Mononuclear cell (primary cell): ENCODE measurements around the gene ZDHHC22. TPM values are rescaled to one million over a fixed set of nuclear protein-coding genes. Genes with fewer than 3 reads are reported as not detected.

Experiments
- H3K27me3 ChIP-seq: 2 replicates; pipeline ENCODE4 v1.6.0; 2011; ENCODE audit warnings: low read length, control low read depth; ENCODE audit not compliant: insufficient read depth
- H3K4me1 ChIP-seq: 2 replicates; pipeline ENCODE4 v1.5.1; 2011; ENCODE audit warnings: mild to moderate bottlenecking, low read length, control low read depth; ENCODE audit not compliant: insufficient read depth
- H3K4me3 ChIP-seq: 2 replicates; pipeline ENCODE4 v1.5.1; 2011; ENCODE audit warnings: mild to moderate bottlenecking, low read length, moderate library complexity
- H3K9me3 ChIP-seq: 2 replicates; pipeline ENCODE4 v1.5.1; 2011; ENCODE audit warnings: low read depth, mild to moderate bottlenecking, control low read depth, low read length
- total RNA-seq: library from RNA; depleted of rRNA; stranded (reverse); fragments of >200 nt; gene quantifications from one replicate; pipeline ENCODE4 v1.2.3, GENCODE V29; 2012

Gene ZDHHC22
- total RNA-seq, 1 donor, result not detected

DNA sequence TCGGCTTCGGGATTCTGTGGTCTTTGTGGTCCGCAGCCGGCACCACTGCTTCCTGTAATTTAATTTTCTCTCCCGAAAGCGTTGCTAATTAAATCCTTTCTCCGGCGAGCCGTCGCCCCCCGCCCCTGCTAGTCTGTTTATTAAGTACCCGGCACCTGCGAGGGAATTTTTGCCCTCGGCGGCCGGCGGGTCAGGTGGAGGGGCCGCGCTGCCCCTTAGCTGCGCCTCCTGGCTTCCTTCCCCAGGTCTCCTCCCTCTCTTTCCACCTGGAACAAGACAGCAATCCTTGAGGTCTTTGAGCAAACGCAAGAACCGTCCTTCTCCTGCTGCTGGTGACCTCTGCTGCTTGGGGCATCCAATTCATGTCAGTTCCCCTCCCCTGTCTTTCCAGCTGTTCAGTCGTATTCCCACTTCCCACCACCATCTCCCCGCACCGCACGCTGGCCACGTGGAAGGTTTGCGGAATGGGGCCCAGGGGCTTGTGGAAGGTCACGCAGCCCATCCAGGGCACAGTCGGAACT, 16.2 kb downstream of the ZDHHC22 start:
- H3K4me1 ChIP-seq, result peaks cover 50% of the 10 kb centered on the region
- H3K9me3 ChIP-seq, result no peaks in the 10 kb centered on the region
- peaks cover 28% of the 10 kb centered on the region for H3K27me3 ChIP-seq
- no peak overlapping the region for H3K4me3 ChIP-seq

DNA sequence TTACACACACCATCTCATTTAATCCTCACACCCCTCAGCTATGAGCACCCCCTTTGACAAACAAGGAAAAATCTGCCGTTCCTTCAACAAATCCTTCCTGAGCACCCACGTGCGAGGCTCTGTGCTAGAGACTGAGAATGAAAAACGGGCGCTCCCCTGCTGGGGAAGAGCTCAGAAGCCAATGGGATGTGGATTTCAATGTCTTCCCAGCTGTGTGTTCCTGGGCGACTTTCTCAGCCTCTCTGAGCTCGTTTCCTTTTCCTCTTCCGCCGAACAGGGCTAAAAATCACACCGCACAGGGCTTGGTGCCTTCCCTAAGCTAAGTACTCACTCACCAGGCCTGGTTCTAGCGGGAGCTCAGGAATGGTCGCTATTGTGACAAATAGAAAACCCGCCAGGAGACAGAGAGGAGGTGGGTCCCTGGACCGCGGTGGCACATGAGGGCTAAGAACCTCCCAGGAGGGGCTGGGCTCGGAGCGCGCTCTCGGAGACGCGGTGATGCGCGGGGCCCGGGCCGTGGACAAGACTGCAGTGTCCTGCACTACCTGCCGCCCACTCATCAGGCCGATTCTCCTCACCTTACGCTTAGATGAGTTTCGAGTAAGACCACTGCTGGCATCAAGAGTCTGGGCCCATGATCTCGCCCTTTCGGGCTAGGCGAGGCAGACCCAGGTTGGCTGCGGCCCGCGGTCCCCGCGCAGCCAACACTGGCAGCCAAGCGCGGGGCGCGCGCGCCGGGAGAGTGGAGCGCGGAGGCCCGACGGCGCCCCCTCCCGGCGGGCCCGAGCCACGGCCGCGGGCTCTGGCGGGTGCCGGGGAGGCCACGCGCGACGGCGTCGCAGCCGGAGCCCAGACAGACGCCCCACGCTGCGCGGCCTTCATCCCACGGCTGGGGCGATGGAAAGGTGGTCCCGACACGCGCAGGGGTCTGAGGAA, 17.0 kb downstream of the ZDHHC22 start:
- Histone ChIP-seq H3K4me1 (peaks cover 57% of the 10 kb centered on the region), H3K4me3 (peak overlapping the region; percentile 24), H3K9me3 (no peaks in the 10 kb centered on the region), H3K27me3 (peaks cover 28% of the 10 kb centered on the region)

DNA sequence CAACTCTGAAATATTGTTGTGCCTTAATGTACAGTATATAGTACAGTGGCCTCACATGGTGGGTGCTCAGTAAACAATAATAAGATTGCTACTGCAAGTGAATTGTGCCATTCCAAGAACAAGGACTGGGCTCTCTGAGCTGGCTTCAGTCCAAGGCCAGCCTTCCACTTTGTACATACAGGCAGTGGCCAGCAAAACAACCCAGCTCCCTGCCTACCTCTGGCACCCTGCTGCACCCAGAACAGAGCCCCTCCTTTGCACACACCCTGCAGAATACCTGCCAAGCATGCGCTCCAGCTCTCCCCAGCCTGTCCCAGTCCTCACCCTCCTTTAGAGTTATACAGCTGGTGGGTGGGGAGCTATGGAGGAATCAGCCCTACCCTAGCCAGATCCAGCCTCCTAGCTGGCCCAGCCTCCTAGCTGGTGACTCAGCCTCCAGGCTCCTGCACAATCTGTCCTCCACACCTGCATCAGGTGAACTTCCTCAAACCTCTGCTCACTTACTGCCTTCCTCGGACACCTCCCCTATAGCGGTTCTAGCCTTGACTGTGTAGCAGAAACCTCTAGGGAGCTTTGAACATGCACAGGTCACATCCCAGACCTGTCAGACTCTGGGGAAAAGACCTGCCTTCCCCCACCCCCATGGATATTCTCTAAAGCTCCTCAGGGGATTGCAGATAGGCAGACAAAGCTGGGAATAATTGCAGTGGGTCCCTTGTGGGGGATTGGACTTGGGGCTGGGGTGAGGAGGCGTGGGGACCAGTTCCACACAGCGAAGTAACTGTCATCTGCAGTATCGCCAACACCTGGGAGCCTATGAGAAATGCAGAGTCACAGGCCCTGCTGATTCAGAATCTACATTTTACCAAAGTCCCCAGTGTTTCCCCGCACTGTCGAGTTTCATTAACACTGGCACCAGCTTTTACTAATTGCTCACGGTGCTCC, 17.9 kb downstream of the ZDHHC22 start:
- Histone ChIP-seq H3K27me3 (peaks cover 28% of the 10 kb centered on the region), H3K9me3 (no peaks in the 10 kb centered on the region), H3K4me3 (no peak overlapping the region), H3K4me1 (peaks cover 61% of the 10 kb centered on the region)

DNA sequence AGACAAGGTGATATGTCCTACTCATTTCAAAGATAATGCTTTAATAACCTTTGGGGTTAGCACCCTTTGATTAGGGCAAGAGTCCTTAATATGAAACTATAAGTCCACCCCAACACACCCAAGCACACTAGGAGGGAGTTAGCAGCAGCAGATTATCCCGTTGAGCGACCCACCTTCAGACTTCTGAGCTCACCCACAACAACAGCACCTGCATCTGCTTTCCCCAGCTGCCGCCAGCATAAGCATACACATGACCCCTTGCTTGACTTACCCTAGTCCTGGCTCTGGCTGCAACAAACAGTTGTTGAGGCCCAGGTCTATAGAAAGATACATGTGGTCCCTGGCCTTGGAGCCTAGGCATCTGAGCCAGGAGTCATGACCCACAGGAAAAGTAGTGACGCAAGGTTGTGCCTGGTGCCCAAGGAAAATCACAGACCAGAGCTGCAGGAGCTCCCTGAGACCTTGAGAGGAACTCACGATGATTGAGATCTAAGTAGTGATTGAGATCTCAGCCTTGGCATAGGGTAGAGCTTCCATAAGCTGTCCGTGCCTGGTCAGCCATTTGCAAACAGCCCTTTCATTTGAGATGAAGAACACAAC, 19.0 kb downstream of the ZDHHC22 start:
- H3K4me1 ChIP-seq, result peaks cover 61% of the 10 kb centered on the region
- peaks cover 28% of the 10 kb centered on the region for H3K27me3 ChIP-seq

DNA sequence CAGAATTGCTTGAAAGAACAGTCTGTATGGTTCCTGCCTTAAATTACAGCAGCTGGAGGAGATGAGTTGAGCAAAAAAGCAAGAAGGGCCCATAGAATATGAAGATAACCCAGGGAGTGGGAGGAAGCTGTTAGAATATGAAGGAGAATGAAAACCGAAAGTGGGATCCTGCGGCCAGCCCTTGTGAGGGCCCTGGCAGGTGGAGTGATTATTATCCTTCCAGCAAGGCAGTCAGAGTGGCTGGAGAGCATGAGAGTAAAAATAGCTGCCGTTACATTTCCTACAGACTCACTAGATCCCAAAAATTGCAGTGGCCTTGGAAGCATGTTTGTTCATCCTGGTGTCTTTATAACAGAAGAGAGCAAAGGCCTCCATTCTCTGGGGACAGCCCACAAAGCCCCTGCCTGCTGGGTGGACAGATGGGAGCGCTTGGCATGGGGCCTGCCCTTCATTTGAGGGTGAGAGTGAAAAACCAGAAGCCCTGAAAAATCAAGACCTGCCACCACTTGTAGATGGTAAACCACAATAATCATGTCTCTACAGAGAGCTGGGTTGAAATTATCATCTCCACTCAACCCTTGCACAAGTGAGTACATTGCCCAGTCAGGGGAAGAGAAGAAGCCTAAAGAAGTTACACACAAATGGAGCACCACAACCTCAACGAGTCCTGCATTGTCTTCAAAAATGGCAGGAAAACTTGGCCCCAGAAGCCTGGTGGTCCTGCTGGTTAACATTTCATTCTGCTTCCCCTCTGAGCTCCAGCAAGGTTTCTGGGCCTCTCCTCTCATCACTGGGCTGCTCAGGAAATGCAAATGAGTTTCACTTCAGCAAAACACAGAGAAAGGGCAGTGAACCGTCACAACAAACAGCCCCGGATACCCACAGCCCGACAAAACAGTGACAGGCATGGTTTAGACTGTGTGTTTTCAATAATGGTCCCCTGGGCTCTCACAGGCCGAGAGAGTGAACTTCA, 20.5 kb downstream of the ZDHHC22 start:
- no peaks in the 10 kb centered on the region for H3K9me3 ChIP-seq
- H3K4me3 ChIP-seq, result no peak overlapping the region
- peaks cover 22% of the 10 kb centered on the region for H3K27me3 ChIP-seq
- peaks cover 61% of the 10 kb centered on the region for H3K4me1 ChIP-seq

More for the DNA sequence above, 19.0 kb downstream of the ZDHHC22 start:
- no peak overlapping the region for H3K4me3 ChIP-seq
- H3K9me3 ChIP-seq, result no peaks in the 10 kb centered on the region

DNA sequence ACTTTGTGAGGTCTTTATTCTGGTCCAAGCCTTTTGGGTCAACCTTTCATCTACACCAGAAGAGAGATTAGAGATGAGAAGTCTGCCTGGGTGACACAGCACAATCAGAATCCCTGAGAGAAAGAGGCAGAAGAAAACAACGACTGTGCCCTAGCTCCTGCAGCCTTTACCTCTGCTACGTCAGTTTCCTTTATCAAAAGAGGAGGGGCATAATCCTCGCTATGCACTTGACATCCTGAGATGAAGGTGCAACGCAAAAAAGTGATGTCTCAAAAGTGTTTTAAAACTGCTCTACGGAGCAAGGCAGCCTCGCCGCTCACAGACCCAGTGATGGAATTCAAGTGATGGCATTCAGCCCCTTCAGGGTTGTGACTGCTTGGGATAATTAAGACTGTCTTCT, 21.7 kb downstream of the ZDHHC22 start:
- H3K4me3 ChIP-seq, result no peak overlapping the region
- peaks cover 55% of the 10 kb centered on the region for H3K4me1 ChIP-seq
- no peaks in the 10 kb centered on the region for H3K9me3 ChIP-seq
- H3K27me3 ChIP-seq, result peaks cover 12% of the 10 kb centered on the region

DNA sequence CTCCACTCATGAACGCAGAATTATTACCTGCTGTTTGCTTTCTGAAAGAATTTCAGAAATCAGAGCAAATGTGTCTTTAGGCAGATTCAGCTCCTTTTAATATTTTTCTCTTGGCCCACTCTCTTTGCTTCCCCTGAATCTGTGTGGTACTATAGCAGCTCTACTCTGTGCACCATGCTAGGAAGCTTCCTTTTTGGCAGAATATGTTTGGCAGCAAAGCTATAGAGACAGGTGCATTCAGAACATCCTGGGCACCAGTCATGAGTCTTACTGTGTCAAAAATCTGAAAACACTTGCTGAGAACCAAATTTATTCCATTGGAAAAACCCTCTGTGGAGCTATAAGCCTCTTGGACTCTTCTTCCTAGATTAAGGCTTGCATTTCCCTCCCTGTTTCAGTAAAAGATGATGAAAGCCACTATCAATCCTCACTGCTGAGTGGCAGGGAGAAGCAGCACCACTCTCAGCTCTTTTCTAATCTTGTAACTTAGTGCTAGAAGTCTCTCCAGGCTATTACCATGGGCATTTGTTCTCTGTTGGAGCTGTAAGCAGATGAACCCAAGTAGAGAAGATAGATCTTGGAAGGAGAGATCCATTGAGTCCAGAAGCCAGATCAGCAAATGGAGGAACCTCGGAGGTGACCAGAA, 25.3 kb downstream of the ZDHHC22 start:
- Histone ChIP-seq H3K4me1 (peaks cover 21% of the 10 kb centered on the region), H3K4me3 (no peak overlapping the region), H3K27me3 (no peaks in the 10 kb centered on the region), H3K9me3 (no peaks in the 10 kb centered on the region)

DNA sequence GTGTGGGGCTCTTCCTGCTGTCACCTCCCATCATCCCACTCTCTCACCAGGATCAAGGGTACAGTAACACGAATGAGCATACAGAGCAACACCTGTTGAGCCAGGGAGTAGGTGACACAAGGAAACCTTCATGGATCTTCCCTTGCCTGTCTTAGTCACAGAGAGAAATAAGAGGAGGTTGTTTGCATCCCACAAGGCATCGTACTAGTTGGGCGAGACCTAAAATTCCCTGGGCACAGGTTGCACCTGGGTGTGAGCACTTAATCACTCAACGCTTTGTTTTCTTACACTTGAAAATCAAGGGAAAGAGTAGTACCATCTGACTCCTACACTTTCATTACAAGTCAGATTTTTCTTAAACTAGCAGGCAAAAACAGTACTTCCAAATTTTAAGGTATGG, 27.0 kb downstream of the ZDHHC22 start:
- Histone ChIP-seq H3K9me3 (no peaks in the 10 kb centered on the region), H3K4me1 (peaks cover 4% of the 10 kb centered on the region), H3K4me3 (no peak overlapping the region), H3K27me3 (no peaks in the 10 kb centered on the region)

DNA sequence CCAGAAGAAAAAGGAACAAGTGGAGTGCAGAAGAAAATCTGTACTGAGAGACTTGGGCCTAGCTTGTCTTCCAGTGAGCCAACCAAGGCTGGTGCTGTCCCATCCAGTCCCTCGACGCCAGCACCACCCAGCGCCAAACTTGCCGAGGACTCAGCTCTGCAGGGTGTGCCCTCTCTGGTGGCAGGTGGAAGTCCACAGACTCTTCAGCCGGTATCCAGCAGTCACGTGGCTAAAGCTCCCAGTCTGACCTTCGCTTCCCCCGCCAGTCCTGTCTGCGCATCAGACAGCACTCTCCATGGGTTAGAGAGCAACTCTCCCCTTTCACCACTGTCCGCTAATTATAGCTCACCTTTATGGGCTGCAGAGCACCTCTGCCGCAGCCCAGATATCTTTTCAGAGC, 27.9 kb downstream of the ZDHHC22 start:
- H3K9me3 ChIP-seq, result no peaks in the 10 kb centered on the region
- no peak overlapping the region for H3K4me3 ChIP-seq
- H3K4me1 ChIP-seq, result no peaks in the 10 kb centered on the region
- no peaks in the 10 kb centered on the region for H3K27me3 ChIP-seq

DNA sequence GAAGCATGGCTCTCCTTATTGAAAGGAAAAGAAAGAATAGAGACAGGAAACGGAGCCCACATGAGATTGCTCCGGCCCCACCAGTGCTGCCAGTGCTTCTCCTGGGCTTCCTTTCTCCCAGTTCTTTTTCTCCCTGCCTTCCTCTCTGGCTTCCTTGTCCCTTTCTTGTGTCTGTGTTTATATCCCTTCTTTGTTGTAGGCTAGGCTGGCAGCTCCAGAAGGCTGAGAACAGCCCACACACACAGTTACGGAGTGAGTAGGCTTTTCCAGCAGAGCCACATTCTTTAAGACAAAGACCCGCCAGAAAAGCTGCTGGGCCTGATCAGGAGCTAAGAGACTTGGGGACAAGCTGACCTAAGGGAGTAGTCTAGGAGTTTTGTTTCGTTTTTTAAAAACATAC, 30.6 kb downstream of the ZDHHC22 start:
- Histone ChIP-seq H3K4me1 (no peaks in the 10 kb centered on the region), H3K27me3 (no peaks in the 10 kb centered on the region), H3K9me3 (no peaks in the 10 kb centered on the region), H3K4me3 (no peak overlapping the region)

DNA sequence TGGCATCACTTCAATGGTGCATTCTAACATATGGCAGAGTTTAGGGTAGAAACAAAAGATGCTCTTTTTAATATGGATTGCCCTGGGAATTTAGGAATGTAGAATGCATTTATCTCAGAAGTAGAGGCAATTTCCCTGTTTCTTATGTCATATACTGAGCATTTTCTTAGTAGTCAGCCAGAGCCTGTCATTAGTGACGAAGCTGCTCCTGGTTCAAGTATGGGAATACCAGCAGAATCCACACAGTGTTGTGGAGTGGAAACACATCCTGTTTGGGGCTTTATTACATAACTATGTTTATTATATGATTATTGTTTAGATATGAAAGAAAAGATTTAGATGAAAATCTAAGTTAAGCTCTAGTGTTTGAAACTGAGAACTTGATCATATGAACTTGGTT, 31.3 kb downstream of the ZDHHC22 start:
- no peaks in the 10 kb centered on the region for H3K4me1 ChIP-seq
- H3K27me3 ChIP-seq, result no peaks in the 10 kb centered on the region
- no peak overlapping the region for H3K4me3 ChIP-seq
- no peaks in the 10 kb centered on the region for H3K9me3 ChIP-seq

DNA sequence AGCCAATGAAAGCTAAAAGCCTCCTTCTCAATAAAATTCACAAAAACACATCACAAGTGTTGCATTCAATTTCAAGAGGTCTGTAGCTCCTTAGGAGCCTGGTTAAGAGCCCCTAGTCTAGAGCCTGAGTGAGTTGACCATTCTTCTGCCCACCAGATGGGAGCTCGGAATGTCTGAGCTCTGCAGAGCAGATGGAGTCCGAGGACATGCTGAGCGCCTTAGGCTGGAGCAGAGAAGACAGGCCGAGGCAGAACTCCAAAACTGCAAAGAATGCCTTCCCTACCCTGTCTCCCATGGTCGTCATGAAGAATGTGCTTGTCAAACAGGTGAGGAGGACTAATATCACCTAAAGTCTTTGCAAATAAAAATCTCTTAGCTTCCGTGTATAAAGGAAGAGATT, 31.9 kb downstream of the ZDHHC22 start:
- H3K9me3 ChIP-seq, result no peaks in the 10 kb centered on the region
- no peaks in the 10 kb centered on the region for H3K4me1 ChIP-seq
- H3K27me3 ChIP-seq, result no peaks in the 10 kb centered on the region
- no peak overlapping the region for H3K4me3 ChIP-seq

DNA sequence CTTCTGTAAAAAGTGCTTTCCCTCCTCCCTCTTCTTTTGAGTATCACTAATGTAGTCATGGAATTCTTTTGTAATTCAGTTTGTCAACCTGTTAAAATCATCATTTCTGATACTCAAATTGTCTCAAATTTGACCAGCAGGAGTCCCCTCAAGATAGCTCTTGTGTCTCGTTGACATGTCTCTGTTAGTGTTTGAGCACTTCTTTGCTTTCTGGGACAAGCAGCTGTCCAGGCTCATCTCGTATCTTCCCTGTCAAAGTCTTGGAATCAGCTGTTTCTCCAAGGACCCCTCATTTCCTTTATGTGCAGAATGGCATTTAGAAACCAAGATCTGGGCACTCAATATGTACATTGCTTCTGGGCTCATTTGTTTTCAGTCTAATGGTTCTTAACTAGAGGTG, 32.8 kb downstream of the ZDHHC22 start:
- Histone ChIP-seq H3K27me3 (no peaks in the 10 kb centered on the region), H3K9me3 (no peaks in the 10 kb centered on the region), H3K4me3 (no peak overlapping the region), H3K4me1 (no peaks in the 10 kb centered on the region)
